ENCODE results near the gene KISS1R.
A peak's percentile ranks its signal among the peaks of the same experiment; 100 is the strongest.

KISS1R gene

GRCh38 chr19:871446-872265, 45.5 kb upstream of the KISS1R start:
- peak overlapping the region in 1 of 2 donors; percentile 62 for H3K27ac ChIP-seq
- no peak for TF ChIP-seq CTCF (IDR thresholded peaks at IDR 0.05)
- H3K4me3 ChIP-seq: no peak overlapping the region
- no peak for DNase-seq (ENCODE audit: low spot score)

- H3K4me3 ChIP-seq: no peak overlapping the region
- no peak for DNase-seq (ENCODE audit: low spot score)
- TF ChIP-seq CTCF (IDR thresholded peaks at IDR 0.05): no peak
- H3K27ac ChIP-seq: peak overlapping the region in 1 of 2 donors; percentile 62
Measured at GRCh38 chr19:872266-872951, 44.7 kb upstream of the KISS1R start.

- Histone ChIP-seq H3K4me3 (no peak overlapping the region), H3K27ac (no peak overlapping the region)
- no peak for DNase-seq (ENCODE audit: low spot score)
- no peak for TF ChIP-seq CTCF (IDR thresholded peaks at IDR 0.05)
Measured at GRCh38 chr19:873084-873483, 44.0 kb upstream of the KISS1R start.

GRCh38 chr19:873561-874041, 43.5 kb upstream of the KISS1R start:
- no peak overlapping the region for H3K4me3 ChIP-seq
- DNase-seq (ENCODE audit: low spot score): no peak
- H3K27ac ChIP-seq: no peak overlapping the region
- TF ChIP-seq CTCF (IDR thresholded peaks at IDR 0.05): no peak

- no peak overlapping the region for H3K4me3 ChIP-seq
- no peak for DNase-seq (ENCODE audit: low spot score)
- TF ChIP-seq CTCF (IDR thresholded peaks at IDR 0.05): no peak
- H3K27ac ChIP-seq: no peak overlapping the region
Measured at GRCh38 chr19:875265-875879, 41.8 kb upstream of the KISS1R start.

- DNase-seq (ENCODE audit: low spot score): no peak
Measured at GRCh38 chr19:876089-876488, 41.0 kb upstream of the KISS1R start.

More at GRCh38 chr19:876089-876488, 41.0 kb upstream of the KISS1R start:
- Histone ChIP-seq H3K27ac (no peak overlapping the region), H3K4me3 (no peak overlapping the region)
- TF ChIP-seq CTCF (IDR thresholded peaks at IDR 0.05): no peak
